Measurements from ENCODE around the gene AFAP1. TPM values are rescaled to one million over a fixed set of nuclear protein-coding genes. Genes with fewer than 3 reads are reported as not detected.
A peak's percentile ranks its signal among the peaks of the same experiment; 100 is the strongest.

Gene AFAP1
- total RNA-seq, 1 experiment from 2014 or later = 94.7 TPM

GRCh38 chr4:7754565-7755262 is 184.9 kb downstream of the AFAP1 start:
- in situ Hi-C loops (cut with HindIII; ENCODE audit: low pct_unique_long_range_greater_than_20kb, low sequenced_read_pairs) = no loop called here
- Histone ChIP-seq H3K4me1 (ENCODE audit: control insufficient read depth, insufficient read depth, low read length) (peaks cover 40% of the 10 kb centered on the region), H3K27me3 (ENCODE audit: control insufficient read depth, insufficient read depth, low read length) (no peaks in the 10 kb centered on the region), H3K4me3 (ENCODE audit: low read depth in 2 of 2, low read length in 2 of 2) (peak overlapping the region; percentile 82 to 91), H3K27ac (ENCODE audit: low read length) (peak overlapping the region; percentile 91), H3K9me3 (ENCODE audit: control insufficient read depth, insufficient read depth, low read depth, low read length) (no peaks in the 10 kb centered on the region), H3K36me3 (ENCODE audit: control insufficient read depth, insufficient read depth, low read length) (peaks cover 3% of the 10 kb centered on the region; the same call in 1 of the 2 replicates)
- intact Hi-C loops (cut with micrococcal nuclease; ENCODE audit: unreplicated experiment) = no loop called here
- ATAC-seq (no peak), DNase-seq (ENCODE audit: low read depth, low spot score) (no peak)
- TF ChIP-seq REST (IDR thresholded peaks at IDR 0.05; ENCODE audit: insufficient read depth in 1 of 2, low read depth in 2 of 2, low read length in 1 of 2) = no peak
- TF ChIP-seq SIN3A (IDR thresholded peaks at IDR 0.05; ENCODE audit: borderline replicate concordance, insufficient read depth, low read depth, low read length) = no peak
- TF ChIP-seq POLR2AphosphoS5 (IDR thresholded peaks at IDR 0.05; ENCODE audit: low read depth, low read length) = peak; percentile 14; the same call in 1 of the 2 replicates
- no peak for TF ChIP-seq CTCF (IDR thresholded peaks at IDR 0.05)
- TF ChIP-seq TCF7L2 (IDR thresholded peaks at IDR 0.05; ENCODE audit: low read depth, low read length) = no peak
- CTCF ChIA-PET = no interaction called here
- BruUV-seq (replicated peaks) = no TSS peak
- POLR2A ChIA-PET = no interaction called here

GRCh38 chr4:7753931-7754465 is 185.7 kb downstream of the AFAP1 start:
- Histone ChIP-seq H3K27me3 (ENCODE audit: control insufficient read depth, insufficient read depth, low read length) (no peaks in the 10 kb centered on the region), H3K4me1 (ENCODE audit: control insufficient read depth, insufficient read depth, low read length) (peaks cover 34% of the 10 kb centered on the region), H3K9me3 (ENCODE audit: control insufficient read depth, insufficient read depth, low read depth, low read length) (no peaks in the 10 kb centered on the region), H3K27ac (ENCODE audit: low read length) (peak overlapping the region; percentile 91), H3K36me3 (ENCODE audit: control insufficient read depth, insufficient read depth, low read length) (peaks cover 2% of the 10 kb centered on the region; the same call in 1 of the 2 replicates), H3K4me3 (ENCODE audit: low read depth in 2 of 2, low read length in 2 of 2) (peak overlapping the region; percentile 82 to 91)
- CTCF ChIA-PET = no interaction called here
- BruUV-seq (replicated peaks) = no TSS peak
- intact Hi-C loops (cut with micrococcal nuclease; ENCODE audit: unreplicated experiment) (no loop called here), in situ Hi-C loops (cut with HindIII; ENCODE audit: low pct_unique_long_range_greater_than_20kb, low sequenced_read_pairs) (no loop called here)
- peak; percentile 69 for DNase-seq (ENCODE audit: low read depth, low spot score)
- peak; percentile 37 for ATAC-seq
- peak; percentile 84 for TF ChIP-seq POLR2AphosphoS5 (IDR thresholded peaks at IDR 0.05; ENCODE audit: low read depth, low read length)
- no peak for TF ChIP-seq REST (IDR thresholded peaks at IDR 0.05; ENCODE audit: insufficient read depth in 1 of 2, low read depth in 2 of 2, low read length in 1 of 2)
- POLR2A ChIA-PET = no interaction called here
